CD14-positive monocyte (primary cell): Measurements from ENCODE around the gene MIPEP. TPM values are rescaled to one million over a fixed set of nuclear protein-coding genes. Genes with fewer than 3 reads are reported as not detected.

ENCODE experiments used
- DNase-seq, 3 donors: peaks; one replicate each; pipeline ENCODE4 v3.0.0-alpha.2; 2011 to 2022
- H2AFZ ChIP-seq: 2 replicates; pipeline ENCODE4 v1.6.0; 2012; ENCODE audit warnings: mild to moderate bottlenecking, low read depth, low read length, inconsistent platforms; ENCODE audit not compliant: insufficient read depth, poor library complexity, severe bottlenecking
- H3K27ac ChIP-seq, 2 donors: 1 replicate in 1 of 2; 2 replicates in 1 of 2; pipeline ENCODE4 v1.5.1; 2012 to 2013; ENCODE audit warnings: low read length in 2 of 2, control low read depth in 1 of 2, inconsistent platforms in 1 of 2, low read depth in 1 of 2, mild to moderate bottlenecking in 1 of 2
- H3K27me3 ChIP-seq, 2 donors: one replicate each; pipeline versions ENCODE4 v1.6.0 to v1.6.1; 2011 to 2013; ENCODE audit warnings: low read length in 2 of 2; ENCODE audit not compliant: control insufficient read depth in 2 of 2, insufficient read depth in 2 of 2
- H3K36me3 ChIP-seq, 2 donors: replicated peaks in 1 of 2; 1 replicate in 1 of 2; 2 replicates in 1 of 2; pipeline versions ENCODE4 v1.5.1 to v1.6.1; 2012 to 2013; ENCODE audit warnings: low read length in 2 of 2, control low read depth in 1 of 2, inconsistent platforms in 1 of 2, mild to moderate bottlenecking in 1 of 2; ENCODE audit not compliant: insufficient read depth in 2 of 2, control insufficient read depth in 1 of 2
- H3K4me1 ChIP-seq, 2 donors: 1 replicate in 1 of 2; 2 replicates in 1 of 2; pipeline versions ENCODE4 v1.5.1 to v1.6.1; 2012 to 2013; ENCODE audit warnings: low read length in 2 of 2, control low read depth in 1 of 2, inconsistent platforms in 1 of 2, mild to moderate bottlenecking in 1 of 2, moderate library complexity in 1 of 2; ENCODE audit not compliant: insufficient read depth in 2 of 2, control insufficient read depth in 1 of 2
- H3K4me2 ChIP-seq: replicated peaks from 2 replicates; pipeline ENCODE3; 2012; ENCODE audit warnings: low read length, moderate library complexity, mild to moderate bottlenecking; ENCODE audit not compliant: poor library complexity, severe bottlenecking; ENCODE audit errors: extremely low read depth
- H3K4me3 ChIP-seq, 3 experiments: fragments of 200-600 bp in 1 of 3; sonication (generic) in 1 of 3; replicated peaks in 1 of 3; 1 replicate in 2 of 3; 2 replicates in 1 of 3; pipeline ENCODE4 v1.5.1; 2011 to 2013; ENCODE audit warnings: low read length in 3 of 3, mild to moderate bottlenecking in 3 of 3, control low read depth in 2 of 3, low read depth in 2 of 3, inconsistent platforms in 1 of 3, moderate library complexity in 1 of 3
- H3K79me2 ChIP-seq: 2 replicates; pipeline ENCODE4 v1.6.0; 2012; ENCODE audit warnings: mild to moderate bottlenecking, control low read depth, inconsistent platforms, low read length, moderate library complexity; ENCODE audit not compliant: insufficient read depth
- H3K9ac ChIP-seq: 2 replicates; pipeline ENCODE4 v1.6.0; 2017; ENCODE audit warnings: low read length, mild to moderate bottlenecking; ENCODE audit not compliant: insufficient read depth, poor library complexity, severe bottlenecking
- H3K9me3 ChIP-seq, 2 donors: replicated peaks in 1 of 2; 1 replicate in 1 of 2; 2 replicates in 1 of 2; pipeline versions ENCODE4 v1.5.1 to v1.6.1; 2012 to 2013; ENCODE audit warnings: low read length in 2 of 2, control low read depth in 1 of 2; ENCODE audit not compliant: control insufficient read depth in 1 of 2, insufficient read depth in 1 of 2
- H4K20me1 ChIP-seq: 2 replicates; pipeline ENCODE4 v1.6.0; 2012; ENCODE audit warnings: mild to moderate bottlenecking, low read length, control low read depth, moderate library complexity; ENCODE audit not compliant: insufficient read depth
- H3K27ac Mint-ChIP-seq, 7 donors: one replicate each; pipeline ENCODE4 v1.8.0; 2020; ENCODE audit warnings: mild to moderate bottlenecking in 7 of 7, mixed read lengths in 7 of 7, moderate library complexity in 6 of 7, inconsistent platforms in 2 of 7
- H3K27me3 Mint-ChIP-seq, 3 donors: one replicate each; pipeline ENCODE4 v1.8.0; 2021 to 2022; ENCODE audit warnings: low read depth in 3 of 3, mild to moderate bottlenecking in 3 of 3, mixed read lengths in 3 of 3, moderate library complexity in 3 of 3, inconsistent platforms in 1 of 3
- H3K36me3 Mint-ChIP-seq, 2 donors: one replicate each; pipeline ENCODE4 v1.8.0; 2020; ENCODE audit warnings: mixed read lengths in 2 of 2, inconsistent platforms in 1 of 2, mild to moderate bottlenecking in 1 of 2
- H3K4me1 Mint-ChIP-seq: one replicate; pipeline ENCODE4 v1.8.0; 2020; ENCODE audit warnings: mild to moderate bottlenecking, mixed read lengths
- H3K4me3 Mint-ChIP-seq, 2 donors: one replicate each; pipeline ENCODE4 v1.8.0; 2020; ENCODE audit warnings: mild to moderate bottlenecking in 2 of 2, mixed read lengths in 2 of 2, moderate library complexity in 1 of 2
- H3K9me3 Mint-ChIP-seq, 7 donors: one replicate each; pipeline ENCODE4 v1.8.0; 2020 to 2022; ENCODE audit warnings: mixed read lengths in 7 of 7, mild to moderate bottlenecking in 6 of 7, moderate library complexity in 6 of 7, inconsistent platforms in 2 of 7
- CTCF ChIP-seq: fragments of 200-600 bp; IDR thresholded peaks from one replicate; pipeline ENCODE4 v1.8.0; 2022; ENCODE audit warnings: antibody characterized with exemption, mild to moderate bottlenecking
- WGBS: methylation state at CpG from one replicate; pipeline ENCODE4 v1.1.5; 2013; ENCODE audit warnings: missing lambda C conversion rate; ENCODE audit not compliant: insufficient coverage; 5-methylcytosine and 5-hydroxymethylcytosine counted together
- intact Hi-C, 2 donors: fragments of 100-400 bp; cut with micrococcal nuclease; formaldehyde crosslinking; loops; one replicate each; pipeline versions ENCODE4 v1.15.0 to v1.15.1; 2023
- polyA plus RNA-seq, 3 donors: library from polyadenylated mRNA; depleted of rRNA in 1 of 3; unstranded in 2 of 3; stranded (reverse) in 1 of 3; fragments of 300-500 nt in 2 of 3; fragments of >200 nt in 1 of 3; fragmentation: Illumina TruSeq in 2 of 3; gene quantifications; 1 replicate in 2 of 3; 2 replicates in 1 of 3; pipeline ENCODE4 v1.2.3, GENCODE V29; 2012 to 2021

MIPEP gene
- polyA plus RNA-seq, 3 donors: 1.2 to 9.9 (median 7.7) TPM

GRCh38 chr13:23709536-23709935 is 179.7 kb downstream of the MIPEP start:
- Mint-ChIP-seq H3K9me3 (peaks cover 3 to 26% (median 8%) of the 10 kb centered on the region in 7 donors), H3K4me1 (peaks cover 6% of the 10 kb centered on the region), H3K4me3 (no peak overlapping the region), H3K36me3 (no peaks in the 10 kb centered on the region), H3K27ac (no peak overlapping the region), H3K27me3 (peaks cover 0 to 2% (median 0%) of the 10 kb centered on the region in 3 donors)
- Histone ChIP-seq H3K36me3 (no peaks in the 10 kb centered on the region), H3K27ac (no peak overlapping the region), H3K9ac (no peak overlapping the region), H4K20me1 (no peaks in the 10 kb centered on the region), H3K27me3 (no peaks in the 10 kb centered on the region), H3K4me1 (no peaks in the 10 kb centered on the region), H3K79me2 (no peaks in the 10 kb centered on the region), H3K9me3 (peaks cover 0 to 1% of the 10 kb centered on the region in 2 donors), H2AFZ (no peak overlapping the region), H3K4me2 (no peak overlapping the region), H3K4me3 (no peak overlapping the region)
- intact Hi-C loops: no loop called here
- DNase-seq: no peak
- 50% methylated on average over 1 of the region's 1 CpG for WGBS
- TF ChIP-seq CTCF: no peak

GRCh38 chr13:23707674-23708073 is 181.5 kb downstream of the MIPEP start:
- no peaks in the 10 kb centered on the region for H3K79me2 ChIP-seq
- intact Hi-C loops: no loop called here
- peak overlapping the region in 1 of 7 donors; percentile 26 for H3K27ac Mint-ChIP-seq
- H3K27me3 Mint-ChIP-seq: no peaks in the 10 kb centered on the region
- H3K9me3 Mint-ChIP-seq: peaks cover 0 to 10% (median 0%) of the 10 kb centered on the region in 7 donors
- 80% methylated on average over 1 of the region's 3 CpGs for WGBS
- no peak overlapping the region for H3K4me2 ChIP-seq
- H3K27me3 ChIP-seq: no peaks in the 10 kb centered on the region
- no peak overlapping the region for H3K27ac ChIP-seq
- H3K4me3 Mint-ChIP-seq: no peak overlapping the region
- DNase-seq: no peak
- H4K20me1 ChIP-seq: no peaks in the 10 kb centered on the region
- no peak overlapping the region for H3K4me3 ChIP-seq
- no peak overlapping the region for H3K9ac ChIP-seq
- no peak overlapping the region for H2AFZ ChIP-seq
- H3K36me3 Mint-ChIP-seq: no peaks in the 10 kb centered on the region
- H3K36me3 ChIP-seq: no peaks in the 10 kb centered on the region
- no peaks in the 10 kb centered on the region for H3K9me3 ChIP-seq
- TF ChIP-seq CTCF: no peak
- H3K4me1 ChIP-seq: no peaks in the 10 kb centered on the region
- peaks cover 6% of the 10 kb centered on the region for H3K4me1 Mint-ChIP-seq
